Measurements from ENCODE around the gene HRH2. TPM values are rescaled to one million over a fixed set of nuclear protein-coding genes. Genes with fewer than 3 reads are reported as not detected.

Gene HRH2
- total RNA-seq, 1 experiment from 2014 or later, result 3.3 TPM

DNA sequence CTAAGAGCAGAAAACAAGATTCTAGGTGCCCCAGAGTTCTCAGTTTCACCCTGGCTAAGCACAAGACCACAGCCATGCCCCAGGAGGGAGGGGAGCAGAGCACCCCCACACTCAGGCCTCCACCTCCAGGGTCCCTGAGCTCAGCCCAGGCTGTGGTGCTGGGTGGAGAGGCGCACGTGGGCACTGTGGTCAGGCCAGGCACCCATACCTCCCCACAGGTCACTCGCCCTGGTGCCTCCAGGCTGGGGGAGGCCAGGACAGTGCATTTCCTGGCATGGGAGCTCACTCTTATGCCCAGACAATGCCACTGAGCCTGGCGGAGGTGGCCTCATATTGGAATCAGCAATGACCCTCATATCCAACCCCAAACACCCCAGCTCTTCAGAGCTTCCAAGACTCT, 78.8 kb downstream of the HRH2 start:
- no peak for TF ChIP-seq CTCF (conservative IDR thresholded peaks at IDR 0.05)
- H3K4me1 ChIP-seq (ENCODE audit: insufficient read depth, low read length), result no peaks in the 10 kb centered on the region
- no peak overlapping the region for H4K91ac ChIP-seq (ENCODE audit: insufficient read length, low read depth, low read length)
- Mint-ChIP-seq H3K27me3 (ENCODE audit: low read depth) (peaks cover 31% of the 10 kb centered on the region), H3K36me3 (ENCODE audit: insufficient read depth in 1 of 3, low read depth in 3 of 3) (peaks cover 0 to 4% (median 0%) of the 10 kb centered on the region in 3 experiments; a peak in 3 of 7 replicates), H3K4me3 (no peak overlapping the region), H3K4me1 (peaks cover 5% of the 10 kb centered on the region in 2 experiments), H3K27ac (no peak overlapping the region; a peak in 1 of 7 replicates), H3K9me3 (peaks cover 2 to 7% of the 10 kb centered on the region in 2 experiments; a peak in 4 of 5 replicates)
- no peak overlapping the region for H3K18ac ChIP-seq (ENCODE audit: insufficient read length, low read depth, low read length)
- DNase-seq, result no peak
- H4K8ac ChIP-seq (replicated peaks; ENCODE audit: insufficient read length, low read depth, low read length), result no peak overlapping the region
- H4K20me1 ChIP-seq (ENCODE audit: control insufficient read depth, insufficient read depth, insufficient read length), result no peaks in the 10 kb centered on the region
- no peaks in the 10 kb centered on the region for H3K79me1 ChIP-seq (ENCODE audit: insufficient read depth, low read depth, low read length, poor library complexity, severe bottlenecking)
- H2BK5ac ChIP-seq (ENCODE audit: insufficient read length, low read length), result no peak overlapping the region
- no peak overlapping the region for H3K23ac ChIP-seq (ENCODE audit: insufficient read length, low read depth, low read length)
- H3K27ac ChIP-seq (ENCODE audit: insufficient read length, low read depth, low read length), result no peak overlapping the region
- no peaks in the 10 kb centered on the region for H3K79me2 ChIP-seq (ENCODE audit: insufficient read depth, low read length)
- no peaks in the 10 kb centered on the region for H3K27me3 ChIP-seq (ENCODE audit: insufficient read depth, low read length)
- H3K4me2 ChIP-seq (ENCODE audit: insufficient read depth, insufficient read length, low read length), result no peak overlapping the region
- H2BK120ac ChIP-seq (ENCODE audit: low read depth, low read length, poor library complexity, severe bottlenecking), result no peak overlapping the region
- H2BK12ac ChIP-seq (ENCODE audit: insufficient read length, low read depth, low read length), result no peak overlapping the region
- H4K5ac ChIP-seq (ENCODE audit: insufficient read length, low read depth, low read length), result no peak overlapping the region
- H2AK5ac ChIP-seq (ENCODE audit: insufficient read length, low read length), result no peak overlapping the region
- H3K9ac ChIP-seq (ENCODE audit: extremely low read depth, insufficient read length, low read length), result no peak overlapping the region
- no peaks in the 10 kb centered on the region for H3K23me2 ChIP-seq (ENCODE audit: insufficient read length, low read depth, low read length, poor library complexity, severe bottlenecking)
- no peak overlapping the region for H3T11ph ChIP-seq (ENCODE audit: low read length)
- H3K4ac ChIP-seq (ENCODE audit: low read depth, low read length), result no peak overlapping the region
- H2BK15ac ChIP-seq (ENCODE audit: low read depth, low read length), result no peak overlapping the region
- H2BK20ac ChIP-seq (ENCODE audit: low read depth, low read length, poor library complexity, severe bottlenecking), result no peak overlapping the region
- H3K9me3 ChIP-seq (ENCODE audit: control insufficient read depth, low read depth, low read length), result no peaks in the 10 kb centered on the region
- H2AFZ ChIP-seq (ENCODE audit: low read length), result no peak overlapping the region
- H3K14ac ChIP-seq (ENCODE audit: insufficient read depth, low read length), result peak overlapping the region; percentile 14; the same call in 1 of the 2 replicates
- WGBS (ENCODE audit: extremely low coverage, insufficient read length, low lambda C conversion rate), result no CpG with 5 or more reads among the region's 4 CpGs
- no peak overlapping the region for H3K56ac ChIP-seq (ENCODE audit: insufficient read length, low read depth, low read length)
